ENCODE measurements around the gene PLCH1. TPM values are rescaled to one million over a fixed set of nuclear protein-coding genes. Genes with fewer than 3 reads are reported as not detected.
"Not testable (repeated sequence)": the region's sequence is repeated elsewhere in the genome, so short reads cannot be mapped to it uniquely, and the experiment has no call there.

Gene PLCH1
- total RNA-seq, 2 experiments from 2014 or later: 0.03 to 0.20 TPM

- Mint-ChIP-seq H3K4me1 (ENCODE audit: low read depth) (no peaks in the 10 kb centered on the region), H3K27ac (no peak overlapping the region), H3K9me3 (peaks cover 16% of the 10 kb centered on the region), H3K36me3 (ENCODE audit: low read depth) (no peaks in the 10 kb centered on the region), H3K27me3 (no peaks in the 10 kb centered on the region), H3K4me3 (no peak overlapping the region)
- Histone ChIP-seq H3K27ac (ENCODE audit: low read depth in 1 of 2, low read length in 2 of 2) (no peak overlapping the region), H3K4me1 (ENCODE audit: insufficient read depth, low read length) (no peaks in the 10 kb centered on the region), H3K4me3 (ENCODE audit: low read length) (no peak overlapping the region), H3K36me3 (ENCODE audit: insufficient read depth, low read length) (no peaks in the 10 kb centered on the region), H3K27me3 (ENCODE audit: control insufficient read depth in 1 of 2, insufficient read depth in 2 of 2, low read length in 2 of 2) (no peaks in the 10 kb centered on the region), H3K9me3 (ENCODE audit: control insufficient read depth in 1 of 2, insufficient read depth in 1 of 2, low read length in 2 of 2) (peaks cover 0 to 6% of the 10 kb centered on the region in 2 experiments)
- TF ChIP-seq CTCF (IDR thresholded peaks at IDR 0.05): no peak
- intact Hi-C loops (cut with DNase I, micrococcal nuclease): no loop called here
- ATAC-seq (ENCODE audit: poor library complexity): no peak
- CTCF ChIA-PET: no interaction called here
- no peak for DNase-seq
- POLR2A ChIA-PET: no interaction called here
Measured at GRCh38 chr3:155618543-155618942, 126.3 kb downstream of the PLCH1 start.

GRCh38 chr3:155617346-155617925 is 127.4 kb downstream of the PLCH1 start:
- no peaks in the 10 kb centered on the region for H3K4me1 ChIP-seq (ENCODE audit: insufficient read depth, low read length)
- H3K27me3 ChIP-seq (ENCODE audit: control insufficient read depth in 1 of 2, insufficient read depth in 2 of 2, low read length in 2 of 2): no peaks in the 10 kb centered on the region
- H3K9me3 ChIP-seq (ENCODE audit: control insufficient read depth in 1 of 2, insufficient read depth in 1 of 2, low read length in 2 of 2): peaks cover 0 to 6% of the 10 kb centered on the region in 2 experiments
- POLR2A ChIA-PET: no interaction called here
- Mint-ChIP-seq H3K9me3 (peaks cover 16% of the 10 kb centered on the region), H3K27ac (no peak overlapping the region), H3K4me3 (no peak overlapping the region), H3K36me3 (ENCODE audit: low read depth) (no peaks in the 10 kb centered on the region), H3K4me1 (ENCODE audit: low read depth) (no peaks in the 10 kb centered on the region), H3K27me3 (no peaks in the 10 kb centered on the region)
- no peaks in the 10 kb centered on the region for H3K36me3 ChIP-seq (ENCODE audit: insufficient read depth, low read length)
- TF ChIP-seq CTCF (IDR thresholded peaks at IDR 0.05): no peak
- no peak overlapping the region for H3K27ac ChIP-seq (ENCODE audit: low read depth in 1 of 2, low read length in 2 of 2)
- ATAC-seq (ENCODE audit: poor library complexity): no peak
- DNase-seq: no peak
- intact Hi-C loops (cut with DNase I, micrococcal nuclease): no loop called here
- CTCF ChIA-PET: no interaction called here
- no peak overlapping the region for H3K4me3 ChIP-seq (ENCODE audit: low read length)

DNA sequence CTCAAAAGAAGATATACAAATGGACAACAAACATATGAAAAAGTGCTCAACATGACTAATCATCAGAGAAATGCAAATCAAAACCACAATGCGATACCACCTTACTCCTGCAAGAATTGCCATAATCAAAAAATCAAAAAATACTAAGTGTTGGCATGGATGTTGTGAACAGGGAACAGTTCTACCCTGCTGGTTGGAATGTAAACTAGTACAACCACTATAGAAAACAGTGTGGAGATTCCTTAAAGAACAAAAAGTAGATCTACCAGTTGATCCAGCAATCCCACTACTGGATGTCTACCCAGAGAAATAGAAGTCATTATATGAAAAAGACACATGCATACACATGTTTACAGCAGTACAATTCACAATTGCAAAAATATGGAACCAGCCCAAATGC is 129.7 kb downstream of the PLCH1 start:
- peaks cover 17% of the 10 kb centered on the region for H3K9me3 Mint-ChIP-seq
- H3K27ac ChIP-seq (ENCODE audit: low read depth in 1 of 2, low read length in 2 of 2); H3K36me3 ChIP-seq (ENCODE audit: insufficient read depth, low read length); ATAC-seq (ENCODE audit: poor library complexity); H3K4me1 Mint-ChIP-seq (ENCODE audit: low read depth); DNase-seq; H3K27me3 ChIP-seq (ENCODE audit: control insufficient read depth in 1 of 2, insufficient read depth in 2 of 2, low read length in 2 of 2); H3K9me3 ChIP-seq (ENCODE audit: control insufficient read depth in 1 of 2, insufficient read depth in 1 of 2, low read length in 2 of 2); H3K4me1 ChIP-seq (ENCODE audit: insufficient read depth, low read length); H3K27ac Mint-ChIP-seq; H3K4me3 ChIP-seq (ENCODE audit: low read length); H3K27me3 Mint-ChIP-seq; POLR2A ChIA-PET; H3K4me3 Mint-ChIP-seq; intact Hi-C loops (cut with DNase I, micrococcal nuclease); H3K36me3 Mint-ChIP-seq (ENCODE audit: low read depth); CTCF ChIA-PET: not testable (repeated sequence)

DNA sequence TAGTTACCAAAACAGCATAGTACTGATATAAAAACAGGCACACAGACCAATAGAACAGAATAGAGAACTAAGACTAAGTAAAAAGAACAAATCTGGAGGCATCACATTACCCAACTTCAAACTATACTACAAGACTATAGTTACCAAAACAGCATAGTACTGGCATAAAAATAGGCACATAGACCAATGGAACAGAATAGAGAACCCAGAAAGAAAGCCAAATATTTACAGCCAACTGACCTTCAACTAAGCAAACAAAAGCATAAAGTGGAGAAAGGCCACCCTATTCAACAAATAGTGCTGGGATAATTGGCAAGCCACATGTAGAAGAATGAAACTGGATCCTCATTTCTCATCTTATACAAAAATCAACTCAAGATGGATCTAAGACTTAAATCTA is 130.5 kb downstream of the PLCH1 start:
- H3K4me3 ChIP-seq (ENCODE audit: low read length); H3K36me3 Mint-ChIP-seq (ENCODE audit: low read depth); H3K4me1 Mint-ChIP-seq (ENCODE audit: low read depth); H3K9me3 ChIP-seq (ENCODE audit: control insufficient read depth in 1 of 2, insufficient read depth in 1 of 2, low read length in 2 of 2); intact Hi-C loops (cut with DNase I, micrococcal nuclease); H3K27ac ChIP-seq (ENCODE audit: low read depth in 1 of 2, low read length in 2 of 2); ATAC-seq (ENCODE audit: poor library complexity); H3K4me3 Mint-ChIP-seq; POLR2A ChIA-PET; H3K36me3 ChIP-seq (ENCODE audit: insufficient read depth, low read length); H3K27ac Mint-ChIP-seq; H3K4me1 ChIP-seq (ENCODE audit: insufficient read depth, low read length); DNase-seq; CTCF ChIA-PET; H3K27me3 ChIP-seq (ENCODE audit: control insufficient read depth in 1 of 2, insufficient read depth in 2 of 2, low read length in 2 of 2); H3K27me3 Mint-ChIP-seq: not testable (repeated sequence)
- peaks cover 20% of the 10 kb centered on the region for H3K9me3 Mint-ChIP-seq

All from CD4-positive, alpha-beta T cell (primary cell).